Hematopoietic multipotent progenitor cell treated with erythropoietin and hydrocortisone succinate and interleukin-3 and kit ligand, for 6 days (in vitro differentiated cells): ENCODE results near the gene CEP112.
"Not testable (repeated sequence)": the region's sequence is repeated elsewhere in the genome, so short reads cannot be mapped to it uniquely, and the experiment has no call there.

ENCODE experiments used
- DNase-seq: peaks from one replicate; pipeline ENCODE4 v3.0.0-alpha.2; 2015

The CEP112 gene

DNA sequence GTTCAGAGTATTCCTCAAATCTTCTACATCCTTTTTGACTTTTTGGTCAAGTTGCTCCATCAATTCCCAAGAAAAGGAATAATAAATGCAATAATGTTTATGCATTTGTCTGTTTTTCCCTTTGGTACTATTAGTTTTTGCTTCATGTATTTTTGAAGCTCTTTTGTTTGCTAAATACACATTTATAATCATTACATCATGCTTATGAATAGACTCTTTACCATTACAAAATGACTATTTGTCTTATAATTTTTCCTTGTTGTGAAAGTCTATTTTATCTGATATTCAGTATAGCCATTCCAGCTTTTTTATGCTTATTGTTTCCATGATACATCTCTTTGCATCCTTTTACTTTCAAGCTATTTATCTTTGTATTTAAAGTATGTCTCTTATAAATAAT, 41.2 kb downstream of the CEP112 start:
- DNase-seq = no peak

- DNase-seq = no peak
These were observed 42.4 kb downstream of the CEP112 start for GRCh38 chr17:66149562-66149961.

DNA sequence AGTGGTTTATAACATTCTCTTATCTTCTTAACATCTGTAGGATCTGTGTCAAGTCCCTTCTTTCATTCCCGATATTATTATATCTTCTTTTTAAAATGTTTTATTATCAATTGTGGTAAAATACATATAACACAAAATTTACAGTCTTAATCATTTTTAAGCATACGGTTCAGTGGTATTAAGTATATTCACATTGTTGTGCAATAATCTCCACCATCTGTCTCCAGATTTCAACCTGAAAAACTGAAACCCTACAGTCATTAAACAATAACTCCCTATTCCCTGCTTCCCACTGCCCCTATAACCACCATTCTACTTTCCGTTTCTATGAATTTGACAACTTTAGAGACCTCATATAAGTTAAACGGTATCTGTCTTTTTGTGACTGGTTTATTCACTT, 45.5 kb downstream of the CEP112 start:
- no peak for DNase-seq

DNA sequence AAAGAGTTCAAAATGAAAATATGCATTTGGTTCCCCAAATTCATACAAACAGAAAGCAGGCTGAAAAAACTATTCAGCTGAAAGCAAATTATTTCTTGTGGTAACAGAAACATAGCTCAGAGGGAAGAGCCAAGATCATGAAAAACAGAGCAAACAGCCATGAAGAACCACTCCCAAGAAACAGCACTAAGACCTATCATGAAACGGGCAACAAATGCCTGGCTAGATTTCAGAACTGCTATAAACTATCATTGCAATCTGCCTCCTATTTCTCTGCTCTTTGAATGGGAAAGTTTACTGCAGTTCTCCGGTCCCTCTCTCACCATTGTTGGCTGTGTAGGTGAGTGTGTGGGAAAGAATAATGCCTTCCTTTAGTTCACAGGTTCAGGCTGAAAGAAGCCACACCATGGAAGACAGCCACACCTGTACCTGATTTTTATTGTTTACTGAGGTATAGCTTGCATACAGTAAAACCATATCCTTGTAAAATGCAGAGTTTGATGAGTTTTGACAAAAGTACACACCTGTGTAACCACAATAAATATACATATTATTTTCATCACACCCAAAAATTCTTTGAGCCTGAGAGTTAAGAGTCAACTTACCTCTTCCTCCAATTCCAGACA, 48.2 kb downstream of the CEP112 start:
- no peak for DNase-seq

- DNase-seq = no peak
These were observed 49.5 kb downstream of the CEP112 start for GRCh38 chr17:66142428-66142827.

GRCh38 chr17:66138120-66138519, 53.8 kb downstream of the CEP112 start:
- DNase-seq = no peak

- no peak for DNase-seq
These were observed 56.0 kb downstream of the CEP112 start for GRCh38 chr17:66135896-66136295.

DNA sequence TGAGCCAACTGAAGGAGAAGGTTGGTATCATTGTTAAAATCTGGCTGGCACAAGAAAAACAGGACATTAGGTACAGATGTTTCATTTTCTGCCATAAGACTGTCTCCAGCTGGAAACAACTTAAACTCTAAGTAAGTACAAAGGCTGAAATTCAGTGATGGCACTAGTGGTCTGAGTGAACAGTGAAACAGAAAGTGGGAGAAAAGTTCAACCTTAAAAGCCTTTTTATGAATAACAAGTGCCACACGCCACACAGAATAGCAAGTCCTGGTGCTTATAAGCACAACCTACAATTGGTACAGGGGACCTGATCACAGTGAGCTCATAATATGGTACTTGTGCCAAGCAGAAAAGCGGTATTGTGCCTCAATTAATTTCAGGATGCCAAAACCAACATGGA, 56.7 kb downstream of the CEP112 start:
- DNase-seq = no peak

- DNase-seq = no peak
These were observed 62.2 kb downstream of the CEP112 start for GRCh38 chr17:66129759-66130158.

GRCh38 chr17:66126231-66126630, 65.7 kb downstream of the CEP112 start:
- DNase-seq = no peak

DNA sequence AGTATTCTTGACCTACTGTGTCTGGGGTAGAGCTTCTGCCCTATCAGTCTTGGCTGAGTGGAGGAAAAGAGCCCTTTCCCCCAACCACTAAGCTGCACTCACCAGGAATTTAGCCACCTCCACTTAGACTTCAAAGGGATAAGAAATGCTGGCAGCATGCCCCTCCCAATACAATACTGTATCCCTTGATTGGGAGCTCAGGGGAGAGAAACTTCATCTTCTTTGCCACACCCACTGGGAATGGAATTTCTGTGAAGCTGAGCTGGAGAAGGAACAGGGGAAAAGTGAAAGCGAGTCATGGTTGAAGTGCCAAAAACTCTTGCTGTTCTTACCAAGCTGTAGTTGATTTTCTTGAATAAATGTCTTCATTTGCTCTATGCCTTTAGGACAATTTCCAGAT, 68.8 kb downstream of the CEP112 start:
- DNase-seq = no peak

- DNase-seq = no peak
These were observed 76.7 kb downstream of the CEP112 start for GRCh38 chr17:66115246-66115645.

- no peak for DNase-seq
These were observed 77.3 kb downstream of the CEP112 start for GRCh38 chr17:66114609-66115008.

GRCh38 chr17:66107731-66108130, 84.2 kb downstream of the CEP112 start:
- no peak for DNase-seq

GRCh38 chr17:66098040-66098439, 93.9 kb downstream of the CEP112 start:
- no peak for DNase-seq

DNA sequence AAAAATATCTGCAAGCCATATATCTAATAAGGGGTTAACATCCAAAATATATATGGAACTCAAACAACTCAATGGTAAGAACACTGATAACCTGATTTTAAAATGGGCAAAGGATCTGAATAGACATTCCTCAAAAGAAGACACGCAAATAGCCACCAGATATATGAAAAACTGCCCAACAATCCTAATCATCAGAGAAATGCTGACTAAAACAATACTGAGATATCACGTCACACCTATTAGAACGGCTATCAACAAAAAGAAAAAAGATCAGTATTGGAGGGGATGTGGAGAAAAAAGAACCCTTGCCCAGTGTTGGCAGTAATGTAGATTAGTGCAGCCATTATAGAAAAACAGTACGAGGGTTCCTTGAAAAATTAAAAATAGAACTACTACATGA, 97.2 kb downstream of the CEP112 start:
- no peak for DNase-seq

DNA sequence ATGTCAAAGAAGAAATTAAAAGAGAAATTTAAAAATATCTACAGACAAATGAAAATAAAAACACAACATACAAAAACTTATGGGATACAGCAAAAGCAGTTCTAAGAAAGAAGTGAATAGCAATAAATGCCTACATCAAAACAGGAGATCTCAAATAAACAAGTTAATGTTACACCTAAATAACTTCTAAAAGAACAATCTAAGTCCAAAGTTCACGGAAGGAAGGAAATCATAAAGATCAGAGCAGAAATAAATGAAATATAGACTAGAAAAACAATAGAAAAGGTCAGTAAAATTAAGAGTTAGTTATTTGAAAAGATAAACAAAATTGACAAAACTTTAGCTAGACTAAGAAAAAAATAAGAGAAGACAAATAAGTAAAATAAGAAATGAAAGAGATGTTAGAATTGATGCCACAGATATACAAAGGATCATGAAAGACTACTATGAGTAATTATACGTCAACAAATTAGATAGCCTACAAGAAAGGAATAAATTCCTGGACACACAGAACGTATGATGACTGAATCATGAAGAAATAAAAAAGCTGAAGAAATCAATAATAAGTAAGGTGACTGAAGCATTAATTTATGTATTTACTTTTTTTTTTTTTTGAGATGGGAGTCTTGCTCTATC, 100.4 kb downstream of the CEP112 start:
- no peak for DNase-seq

- no peak for DNase-seq
These were observed 102.2 kb downstream of the CEP112 start for GRCh38 chr17:66089764-66090163.

DNA sequence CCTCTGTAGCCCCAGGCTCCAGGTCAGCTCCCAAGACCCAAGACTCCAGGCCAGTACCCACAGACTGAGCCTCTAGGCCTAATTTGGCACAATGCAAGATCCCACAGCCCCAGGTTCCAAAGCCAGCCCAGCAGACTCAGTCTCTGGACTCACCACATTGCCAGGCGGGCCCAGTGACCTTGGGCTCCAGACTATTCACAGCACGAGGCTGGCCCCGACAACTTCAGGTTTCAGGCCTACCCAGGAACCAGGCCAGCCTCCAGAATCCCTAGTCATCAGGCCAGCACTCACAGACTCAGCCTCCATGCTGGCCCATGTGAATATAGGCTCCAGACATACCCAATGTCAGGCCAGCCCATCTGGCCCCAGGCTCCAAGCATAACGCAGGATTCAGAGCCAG, 103.8 kb downstream of the CEP112 start:
- no peak for DNase-seq

- DNase-seq = no peak
These were observed 104.9 kb downstream of the CEP112 start for GRCh38 chr17:66087073-66087472.

DNA sequence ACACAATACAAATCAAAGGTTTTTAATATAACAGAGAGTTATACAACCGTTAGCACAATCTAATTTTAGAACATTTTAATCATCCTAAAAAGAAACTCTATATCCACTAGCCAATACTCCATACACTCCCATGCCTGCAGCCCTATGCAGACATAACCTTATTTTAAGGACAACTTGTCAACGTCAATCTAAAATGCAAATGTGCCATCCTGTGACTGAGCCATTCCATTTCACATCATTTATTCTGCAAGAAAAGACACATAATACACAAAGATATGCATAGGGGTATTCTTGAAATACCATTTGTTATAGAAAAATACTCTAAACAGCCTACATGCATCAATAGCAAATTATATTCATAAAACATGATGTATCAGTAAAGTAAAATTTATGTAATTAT, 106.7 kb downstream of the CEP112 start:
- no peak for DNase-seq

- not testable (repeated sequence) for DNase-seq
These were observed 111.3 kb downstream of the CEP112 start for GRCh38 chr17:66080670-66081069.

DNA sequence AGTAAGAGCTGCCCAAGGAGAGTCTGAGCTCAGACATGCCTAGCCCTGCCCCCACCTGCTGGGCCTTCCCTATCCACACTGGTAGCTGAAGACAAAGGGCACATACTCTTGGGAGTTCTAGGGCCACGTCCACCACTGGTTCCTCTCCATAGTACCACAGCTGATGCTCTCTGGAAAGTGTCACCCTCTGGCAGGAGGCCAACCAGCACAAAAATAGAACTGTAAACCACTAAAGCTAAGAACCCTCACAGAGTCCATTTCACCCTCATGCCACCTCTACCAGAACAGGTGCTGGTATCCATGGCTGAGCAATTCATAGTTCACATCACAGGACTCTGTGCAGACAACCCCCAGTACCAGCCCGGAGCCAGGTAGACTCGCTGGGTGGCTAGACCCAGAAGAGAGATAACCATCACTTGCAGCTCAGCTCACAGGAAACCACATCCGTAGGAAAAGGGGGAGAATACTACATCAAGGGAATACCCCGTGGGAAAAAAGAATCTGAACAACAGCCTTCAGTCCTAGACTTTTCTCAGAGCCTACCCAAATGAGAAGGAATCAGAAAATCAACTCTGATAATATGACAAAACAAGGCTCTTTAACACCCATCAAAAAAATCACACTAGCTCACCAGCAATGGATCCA, 115.3 kb downstream of the CEP112 start:
- DNase-seq = no peak

GRCh38 chr17:66073384-66073783, 118.5 kb downstream of the CEP112 start:
- no peak for DNase-seq

DNA sequence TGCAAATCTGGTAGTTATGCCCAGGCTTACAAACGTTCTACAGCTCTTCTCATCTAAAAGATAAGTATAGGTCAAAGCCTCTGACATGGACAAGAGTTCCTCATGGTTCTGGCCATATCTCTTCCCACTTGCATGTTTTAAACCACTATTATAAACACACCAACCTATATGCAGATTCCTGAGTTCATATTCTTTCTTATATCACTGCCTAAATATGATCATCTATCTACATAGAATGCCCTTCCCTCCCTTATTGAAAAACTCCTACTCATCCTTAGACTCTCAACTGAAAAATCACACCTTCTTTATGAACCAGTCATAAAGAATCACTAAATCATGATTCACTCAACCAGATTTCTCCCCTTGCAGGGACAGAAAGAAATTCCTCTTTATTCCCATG, 128.2 kb downstream of the CEP112 start:
- DNase-seq = no peak
